Neural cell (in vitro differentiated cells): ENCODE measurements around the gene ENOX1. TPM values are rescaled to one million over a fixed set of nuclear protein-coding genes. Genes with fewer than 3 reads are reported as not detected.
A peak's percentile ranks its signal among the peaks of the same experiment; 100 is the strongest.

Experiments
- H2AFZ ChIP-seq: fragments of 200-600, 300-800 bp; sonication (generic), shearing (Covaris generic); 2 replicates; pipeline ENCODE4 v1.6.0; 2014; ENCODE audit warnings: low read depth, mild to moderate bottlenecking, antibody characterized with exemption, low read length, moderate library complexity
- H3F3A ChIP-seq: fragments of 200-600 bp; shearing (Covaris generic); 2 replicates; pipeline ENCODE4 v1.6.1; 2016; ENCODE audit warnings: mild to moderate bottlenecking, moderate library complexity, mixed read lengths, antibody characterized with exemption, low read length; ENCODE audit not compliant: insufficient read depth, poor library complexity, severe bottlenecking
- H3K27ac ChIP-seq: fragments of 200-600, 300-800 bp; sonication (generic), shearing (Covaris generic); 2 replicates; pipeline ENCODE4 v1.5.1; 2014; ENCODE audit warnings: mild to moderate bottlenecking, low read length, moderate library complexity
- H3K27me3 ChIP-seq: fragments of 300-800, 200-600 bp; sonication (generic), shearing (Covaris generic); 2 replicates; pipeline ENCODE4 v1.6.0; 2014; ENCODE audit warnings: mild to moderate bottlenecking, low read depth, low read length, moderate library complexity; ENCODE audit not compliant: insufficient read depth
- H3K36me3 ChIP-seq: fragments of 300-800, 200-600 bp; sonication (generic), shearing (Covaris generic); 2 replicates; pipeline ENCODE4 v1.5.1; 2014; ENCODE audit warnings: mild to moderate bottlenecking, antibody characterized with exemption, low read length, moderate library complexity; ENCODE audit not compliant: insufficient read depth
- H3K4me2 ChIP-seq: fragments of 300-800, 200-600 bp; sonication (generic), shearing (Covaris generic); 2 replicates; pipeline ENCODE4 v1.6.0; 2014; ENCODE audit warnings: mild to moderate bottlenecking, low read length
- H3K4me3 ChIP-seq: fragments of 300-800, 200-600 bp; sonication (generic), shearing (Covaris generic); 2 replicates; pipeline ENCODE4 v1.5.1; 2014; ENCODE audit warnings: mild to moderate bottlenecking, low read length, moderate library complexity
- H3K79me2 ChIP-seq: fragments of 200-600 bp; shearing (Covaris generic); replicated peaks from 2 replicates; pipeline ENCODE4 v1.6.0; 2014; ENCODE audit warnings: mild to moderate bottlenecking, low read length, moderate library complexity; ENCODE audit not compliant: insufficient read depth
- H3K9ac ChIP-seq: fragments of 300-800, 200-600 bp; sonication (generic), shearing (Covaris generic); 2 replicates; pipeline ENCODE4 v1.6.1; 2016; ENCODE audit warnings: mild to moderate bottlenecking, low read length, mixed read lengths
- H3K9me2 ChIP-seq: fragments of 200-600 bp; shearing (Covaris generic); 2 replicates; pipeline ENCODE4 v1.6.1; 2016; ENCODE audit warnings: mild to moderate bottlenecking, low read length, mixed read lengths; ENCODE audit not compliant: insufficient read depth
- H3K9me3 ChIP-seq: fragments of 200-600, 300-800 bp; sonication (generic), shearing (Covaris generic); 2 replicates; pipeline ENCODE4 v1.6.1; 2016; ENCODE audit warnings: mild to moderate bottlenecking, mixed run types, low read length, moderate library complexity, mixed read lengths
- H4K20me1 ChIP-seq: fragments of 200-600 bp; shearing (Covaris generic); 2 replicates; pipeline ENCODE4 v1.6.1; 2016; ENCODE audit warnings: mild to moderate bottlenecking, mixed run types; ENCODE audit not compliant: insufficient read depth
- CTCF ChIP-seq: fragments of 450-650 bp; IDR thresholded peaks from 2 replicates; pipeline ENCODE4 v1.5.1; 2014; ENCODE audit warnings: antibody characterized with exemption, mild to moderate bottlenecking, moderate library complexity; ENCODE audit not compliant: poor library complexity, severe bottlenecking
- EP300 ChIP-seq: fragments of 450-650 bp; conservative IDR thresholded peaks from 2 replicates; pipeline ENCODE4 v1.6.1; 2014; ENCODE audit warnings: antibody characterized with exemption, mild to moderate bottlenecking, moderate library complexity; ENCODE audit not compliant: poor library complexity, severe bottlenecking
- EZH2 ChIP-seq: fragments of 200-600, 300-800 bp; shearing (Covaris generic), sonication (generic); IDR thresholded peaks from 2 replicates; pipeline ENCODE4 v1.6.1; 2014; ENCODE audit warnings: antibody characterized with exemption, low read length, borderline replicate concordance, mild to moderate bottlenecking; ENCODE audit not compliant: insufficient read depth, poor library complexity, severe bottlenecking
- MXI1 ChIP-seq: fragments of 450-650 bp; conservative IDR thresholded peaks from 2 replicates; pipeline ENCODE4 v1.6.1; 2014; ENCODE audit warnings: antibody characterized with exemption, mild to moderate bottlenecking; ENCODE audit not compliant: poor library complexity, severe bottlenecking
- POLR2AphosphoS5 ChIP-seq: IDR thresholded peaks from 2 replicates; pipeline ENCODE4 v1.6.1; 2012
- RAD21 ChIP-seq: fragments of 450-650 bp; conservative IDR thresholded peaks from 2 replicates; pipeline ENCODE4 v1.6.1; 2014; ENCODE audit warnings: antibody characterized with exemption, mild to moderate bottlenecking, moderate library complexity
- REST ChIP-seq: IDR thresholded peaks from 2 replicates; pipeline ENCODE4 v1.6.1; 2012; ENCODE audit warnings: borderline replicate concordance
- SMC3 ChIP-seq: fragments of 450-650 bp; conservative IDR thresholded peaks from 2 replicates; pipeline ENCODE4 v1.6.1; 2014; ENCODE audit warnings: antibody characterized with exemption, mild to moderate bottlenecking, moderate library complexity; ENCODE audit not compliant: poor library complexity
- TAF1 ChIP-seq: IDR thresholded peaks from 2 replicates; pipeline ENCODE4 v1.6.1; 2012; ENCODE audit warnings: low read depth
- polyA plus RNA-seq: library from polyadenylated mRNA; depleted of rRNA; stranded (reverse); fragments of >200 nt; gene quantifications from 2 replicates; pipeline ENCODE4 v1.2.3, GENCODE V29; 2014

ENOX1 gene
- polyA plus RNA-seq, 1 donor from 2014 or later, result 42.6 TPM

GRCh38 chr13:43596006-43596405, 190.8 kb downstream of the ENOX1 start:
- TF ChIP-seq POLR2AphosphoS5, result no peak
- H3K9me2 ChIP-seq, result no peaks in the 10 kb centered on the region
- H3K27ac ChIP-seq, result no peak overlapping the region
- no peak overlapping the region for H3K9ac ChIP-seq
- no peaks in the 10 kb centered on the region for H3F3A ChIP-seq
- no peaks in the 10 kb centered on the region for H3K9me3 ChIP-seq
- H3K36me3 ChIP-seq, result no peaks in the 10 kb centered on the region
- H3K4me2 ChIP-seq, result no peak overlapping the region
- no peaks in the 10 kb centered on the region for H4K20me1 ChIP-seq
- H3K4me3 ChIP-seq, result no peak overlapping the region
- no peaks in the 10 kb centered on the region for H3K27me3 ChIP-seq
- H3K79me2 ChIP-seq, result no peaks in the 10 kb centered on the region
- H2AFZ ChIP-seq, result no peak overlapping the region

- no peak overlapping the region for H2AFZ ChIP-seq
These were observed 199.4 kb downstream of the ENOX1 start for GRCh38 chr13:43587376-43587775.

More at GRCh38 chr13:43587376-43587775, 199.4 kb downstream of the ENOX1 start:
- no peaks in the 10 kb centered on the region for H3K9me3 ChIP-seq
- no peaks in the 10 kb centered on the region for H3K79me2 ChIP-seq
- no peaks in the 10 kb centered on the region for H3F3A ChIP-seq
- H3K9ac ChIP-seq, result no peak overlapping the region
- H3K4me3 ChIP-seq, result no peak overlapping the region
- no peaks in the 10 kb centered on the region for H3K9me2 ChIP-seq
- H3K27ac ChIP-seq, result peak overlapping the region; percentile 66
- TF ChIP-seq SMC3 (peak; percentile 10), EP300 (peak; percentile 97), POLR2AphosphoS5 (peak; percentile 64), MXI1 (no peak), RAD21 (no peak), CTCF (no peak), EZH2 (no peak), TAF1 (no peak), REST (peak; percentile 64)
- no peak overlapping the region for H3K4me2 ChIP-seq
- H3K27me3 ChIP-seq, result no peaks in the 10 kb centered on the region
- no peaks in the 10 kb centered on the region for H3K36me3 ChIP-seq
- no peaks in the 10 kb centered on the region for H4K20me1 ChIP-seq
